ENCODE data around the gene HOMER2. TPM values are rescaled to one million over a fixed set of nuclear protein-coding genes. Genes with fewer than 3 reads are reported as not detected.

The HOMER2 gene
- total and polyA plus RNA-seq, 2 donors, result 1.2 to 8.9 TPM

DNA sequence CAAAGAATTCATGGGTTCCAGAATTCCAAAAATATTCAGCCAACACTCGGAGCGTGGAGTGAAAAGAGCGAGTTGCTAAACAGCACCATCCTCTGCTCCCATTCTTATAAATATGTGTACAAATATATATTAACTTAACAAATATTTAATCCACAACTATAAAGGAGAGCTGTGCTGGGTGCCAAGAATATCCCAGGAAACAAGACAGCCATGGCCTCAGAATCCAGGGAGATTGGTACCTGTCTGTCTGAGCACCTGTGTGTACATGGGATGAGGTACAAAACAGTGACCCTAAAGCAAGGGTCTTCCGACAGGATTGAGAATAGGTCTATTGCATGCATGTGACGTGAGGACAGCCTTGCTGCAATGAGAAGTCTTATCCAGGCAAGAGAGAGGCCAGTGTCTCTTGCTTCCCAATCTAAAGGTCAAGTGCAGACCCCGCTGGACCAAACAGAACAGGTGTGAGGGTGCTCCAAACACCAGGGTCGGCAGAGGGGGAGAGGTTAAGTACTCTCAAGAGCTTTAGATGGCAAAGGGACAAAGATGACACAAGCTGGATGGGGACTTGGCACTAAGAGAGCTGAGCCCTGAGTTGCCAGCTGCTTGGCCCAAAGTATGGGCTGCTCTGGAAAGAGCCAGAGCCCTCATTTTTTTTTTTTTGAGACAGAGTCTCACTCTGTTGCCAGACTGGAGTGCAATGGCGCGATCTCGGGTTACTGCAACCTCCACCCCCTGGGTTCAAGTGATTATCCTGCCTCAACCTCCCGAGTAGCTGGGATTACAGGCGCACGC is 36.2 kb downstream of the HOMER2 start:
- no peaks in the 10 kb centered on the region for H3K36me3 ChIP-seq (ENCODE audit: insufficient read depth)
- no peak overlapping the region for H3K27ac ChIP-seq (ENCODE audit: low read depth)
- no peak overlapping the region for H3K4me3 ChIP-seq (ENCODE audit: low read depth, low read length)
- H3K4me1 ChIP-seq (ENCODE audit: insufficient read depth), result no peaks in the 10 kb centered on the region
- WGBS, result 85% methylated on average over 13 of the region's 13 CpGs
- DNase-seq (ENCODE audit: extremely low spot score), result no peak

DNA sequence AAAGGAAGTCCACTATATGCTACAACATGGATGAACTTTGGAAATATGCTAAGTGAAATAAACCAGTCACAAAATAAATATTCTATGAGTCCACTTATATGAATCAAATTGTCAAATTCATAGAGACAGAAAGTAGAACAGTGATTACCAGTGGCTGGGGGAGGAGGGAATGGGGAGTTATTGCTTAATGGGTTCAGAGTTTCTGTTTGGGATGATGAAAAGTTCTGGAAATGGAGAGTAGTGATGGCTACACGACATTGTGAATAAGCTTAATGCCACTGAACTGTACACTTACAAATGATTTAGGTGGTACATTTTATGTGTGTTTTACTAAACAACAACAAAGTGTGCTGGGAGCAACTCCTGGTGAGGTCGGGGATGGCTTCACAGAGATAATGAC is 38.1 kb downstream of the HOMER2 start:
- H3K4me3 ChIP-seq (ENCODE audit: low read depth, low read length), result no peak overlapping the region
- DNase-seq (ENCODE audit: extremely low spot score), result no peak
- H3K36me3 ChIP-seq (ENCODE audit: insufficient read depth), result no peaks in the 10 kb centered on the region
- no peaks in the 10 kb centered on the region for H3K4me1 ChIP-seq (ENCODE audit: insufficient read depth)
- no peak overlapping the region for H3K27ac ChIP-seq (ENCODE audit: low read depth)
- 76% methylated on average over 2 of the region's 2 CpGs for WGBS

DNA sequence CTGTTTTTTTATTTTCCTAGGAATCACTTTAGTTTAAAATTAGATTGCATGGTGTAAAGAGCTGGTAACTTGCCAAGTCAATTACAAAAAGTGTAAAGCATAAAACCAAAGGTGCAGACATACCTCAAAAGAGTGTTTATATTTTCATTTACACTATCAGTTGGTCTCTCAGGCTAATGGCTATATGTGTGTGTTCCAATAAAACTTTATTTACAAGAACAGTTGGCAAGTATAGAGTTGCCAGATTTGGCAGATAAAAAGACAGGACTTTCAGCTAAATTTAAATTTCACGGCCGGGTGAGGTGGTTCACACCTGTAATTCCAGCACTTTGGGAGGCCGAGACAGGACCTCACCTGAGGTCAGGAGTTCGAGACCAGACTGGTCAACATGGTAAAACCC is 41.1 kb downstream of the HOMER2 start:
- no peaks in the 10 kb centered on the region for H3K36me3 ChIP-seq (ENCODE audit: insufficient read depth)
- no peak for DNase-seq (ENCODE audit: extremely low spot score)
- WGBS, result 86% methylated on average over 4 of the region's 4 CpGs
- H3K27ac ChIP-seq (ENCODE audit: low read depth), result no peak overlapping the region
- no peaks in the 10 kb centered on the region for H3K4me1 ChIP-seq (ENCODE audit: insufficient read depth)
- H3K4me3 ChIP-seq (ENCODE audit: low read depth, low read length), result no peak overlapping the region

DNA sequence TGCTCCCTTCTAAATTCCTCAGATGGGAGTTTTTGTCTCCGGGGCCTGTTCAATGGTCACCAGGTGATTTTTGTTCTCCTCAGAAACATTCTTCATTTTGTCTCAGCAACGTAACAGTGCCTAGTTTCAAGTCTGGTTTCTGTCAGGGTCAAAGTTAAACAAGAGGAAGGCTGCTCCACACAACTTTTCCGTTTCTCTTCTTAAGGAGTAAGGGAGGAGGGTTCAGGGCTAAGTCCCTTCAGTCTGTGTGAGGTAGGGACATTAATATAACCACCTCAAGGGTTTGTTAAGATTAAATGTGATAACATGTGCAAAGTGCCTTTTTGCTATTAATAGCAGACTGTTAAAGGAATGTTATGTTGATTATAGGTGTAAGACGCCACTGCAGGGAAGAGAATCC is 41.8 kb downstream of the HOMER2 start:
- no peak for DNase-seq (ENCODE audit: extremely low spot score)
- 28% methylated on average over 4 of the region's 4 CpGs for WGBS
- H3K4me1 ChIP-seq (ENCODE audit: insufficient read depth), result no peaks in the 10 kb centered on the region
- no peak overlapping the region for H3K4me3 ChIP-seq (ENCODE audit: low read depth, low read length)
- no peak overlapping the region for H3K27ac ChIP-seq (ENCODE audit: low read depth)
- no peaks in the 10 kb centered on the region for H3K36me3 ChIP-seq (ENCODE audit: insufficient read depth)

DNA sequence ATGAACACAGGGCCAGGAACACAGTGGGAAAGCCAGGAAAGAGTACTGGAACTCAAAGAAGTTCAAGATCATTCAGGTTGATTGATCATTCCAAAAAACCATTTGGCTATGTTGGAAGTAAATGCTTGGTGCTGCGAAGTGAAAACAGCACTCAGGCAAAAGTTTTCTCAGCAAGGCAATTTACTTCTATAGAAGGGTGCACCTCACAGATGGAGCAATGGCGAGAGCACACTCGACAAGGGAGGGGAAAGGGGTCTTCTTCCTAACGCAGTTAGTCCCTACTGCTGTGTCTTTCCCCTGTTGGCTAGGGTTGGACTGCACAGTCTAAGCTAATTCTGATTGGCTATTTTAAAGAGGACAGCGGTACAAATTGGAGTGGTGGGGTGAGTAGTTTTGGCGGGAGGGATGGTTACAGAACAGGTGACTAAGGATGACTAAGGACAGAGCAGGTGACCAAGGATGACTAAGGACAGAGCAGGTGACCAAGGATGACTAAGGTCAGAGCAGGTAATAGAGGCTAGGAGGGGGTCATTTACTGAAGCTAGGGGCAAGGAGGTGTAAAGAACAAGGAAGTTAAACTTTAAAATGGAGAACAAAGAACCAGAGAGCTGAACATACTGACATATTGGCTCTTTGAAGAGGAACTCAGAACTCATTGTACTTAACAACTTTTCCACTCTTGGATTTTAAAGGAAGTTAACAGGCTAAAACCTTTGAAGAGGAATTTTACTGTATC is 43.3 kb downstream of the HOMER2 start:
- H3K4me3 ChIP-seq (ENCODE audit: low read depth, low read length), result no peak overlapping the region
- H3K36me3 ChIP-seq (ENCODE audit: insufficient read depth), result no peaks in the 10 kb centered on the region
- DNase-seq (ENCODE audit: extremely low spot score), result no peak
- WGBS, result 92% methylated on average over 6 of the region's 6 CpGs
- no peaks in the 10 kb centered on the region for H3K4me1 ChIP-seq (ENCODE audit: insufficient read depth)
- no peak overlapping the region for H3K27ac ChIP-seq (ENCODE audit: low read depth)

DNA sequence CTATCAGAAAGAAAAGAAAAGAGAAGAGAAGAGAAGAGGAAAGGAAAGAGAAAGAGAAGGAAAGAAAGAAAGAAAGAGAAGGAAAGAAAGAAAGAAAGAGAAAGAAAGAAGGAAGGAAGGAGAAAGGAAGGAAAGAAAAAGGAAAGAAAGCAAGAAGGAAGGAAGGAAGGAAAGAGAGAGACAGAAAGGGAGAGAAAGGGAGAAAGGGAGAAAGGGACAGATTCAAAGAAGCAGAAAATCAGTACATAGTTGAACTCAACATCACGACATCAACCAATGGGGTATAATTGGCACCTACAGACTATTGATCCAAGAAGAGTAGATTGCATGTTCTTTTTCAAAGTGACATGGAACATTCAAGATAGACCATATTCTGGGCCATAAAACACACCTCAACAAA is 45.2 kb downstream of the HOMER2 start:
- no peak for DNase-seq (ENCODE audit: extremely low spot score)

DNA sequence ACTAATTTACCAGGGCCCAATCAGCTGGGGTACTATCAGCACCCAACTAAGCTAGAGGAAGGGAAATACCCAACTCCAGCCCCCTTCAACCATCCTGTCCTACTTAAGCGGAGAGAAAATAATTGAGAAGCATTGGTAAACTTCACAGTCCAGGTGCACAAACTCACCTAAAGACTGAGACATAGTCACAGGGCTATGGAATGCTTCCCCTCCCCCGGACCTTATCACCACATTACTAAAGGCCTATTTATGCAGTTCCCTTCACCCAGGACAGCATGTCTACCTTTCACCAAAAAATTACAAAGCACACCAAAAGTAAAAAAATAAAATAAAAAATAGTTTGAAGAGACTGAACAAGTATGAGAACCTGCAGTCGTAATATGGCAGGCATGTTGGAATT is 47.9 kb downstream of the HOMER2 start:
- Histone ChIP-seq H3K36me3 (ENCODE audit: insufficient read depth) (no peaks in the 10 kb centered on the region), H3K4me3 (ENCODE audit: low read depth, low read length) (no peak overlapping the region), H3K4me1 (ENCODE audit: insufficient read depth) (no peaks in the 10 kb centered on the region), H3K27ac (ENCODE audit: low read depth) (no peak overlapping the region)
- WGBS, result 92% methylated on average over 3 of the region's 3 CpGs
- DNase-seq (ENCODE audit: extremely low spot score), result no peak

More for the DNA sequence above, 45.2 kb downstream of the HOMER2 start:
- Histone ChIP-seq H3K4me3 (ENCODE audit: low read depth, low read length) (no peak overlapping the region), H3K27ac (ENCODE audit: low read depth) (no peak overlapping the region), H3K4me1 (ENCODE audit: insufficient read depth) (no peaks in the 10 kb centered on the region), H3K36me3 (ENCODE audit: insufficient read depth) (no peaks in the 10 kb centered on the region)
- WGBS, result 97% methylated on average over 1 of the region's 1 CpG

DNA sequence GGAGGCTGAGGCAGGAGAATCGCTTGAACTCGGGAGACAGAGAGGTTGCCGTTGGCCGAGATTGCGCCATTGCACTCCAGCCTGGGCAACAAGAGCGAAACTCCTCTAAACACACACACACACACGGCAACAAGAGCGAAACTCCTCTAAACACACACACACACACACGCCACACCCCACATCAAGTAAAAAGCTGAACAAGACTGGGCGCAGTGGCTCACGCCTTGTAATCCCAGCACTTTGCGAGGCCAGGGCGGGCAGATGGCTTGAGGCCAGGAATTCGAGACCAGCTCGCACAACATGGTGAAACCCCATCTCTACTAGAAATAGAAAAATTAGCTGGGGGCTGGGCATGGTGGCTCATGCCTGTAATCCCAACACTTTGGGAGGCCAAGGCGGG is 49.0 kb downstream of the HOMER2 start:
- WGBS, result 93% methylated on average over 16 of the region's 16 CpGs
- H3K4me1 ChIP-seq (ENCODE audit: insufficient read depth), result no peaks in the 10 kb centered on the region

DNA sequence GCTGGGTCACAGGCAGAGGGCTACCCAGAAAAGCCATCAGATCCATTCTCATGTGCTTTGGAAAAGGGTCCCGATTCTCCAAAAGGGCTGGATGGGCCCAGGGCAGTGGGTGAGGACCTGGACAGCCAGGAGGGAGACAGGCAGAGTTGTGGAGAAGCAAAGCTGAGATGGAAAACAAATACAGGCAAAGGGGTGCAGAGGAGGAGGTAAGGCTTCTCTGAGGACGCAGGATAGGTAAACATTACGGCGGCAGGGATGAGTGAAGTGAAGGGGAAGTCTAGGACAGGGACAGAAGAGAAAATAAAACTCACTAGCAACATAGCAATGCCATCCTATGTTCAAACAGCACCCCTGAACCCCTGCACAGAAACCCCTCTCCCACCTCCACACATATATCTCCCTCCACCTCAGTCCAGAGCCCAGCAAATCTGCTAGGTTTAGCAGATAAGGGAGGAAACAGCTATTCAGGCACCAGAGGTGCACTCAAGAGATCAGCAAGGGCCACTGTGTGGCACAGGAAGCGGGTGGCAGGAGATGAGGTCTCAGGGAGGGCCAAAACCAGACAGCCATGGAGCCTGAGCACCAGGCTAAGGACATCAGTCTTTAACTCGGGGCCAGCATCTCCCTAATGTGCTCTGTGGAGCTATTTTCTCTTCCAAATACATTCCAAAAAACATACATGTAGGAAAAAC is 51.3 kb downstream of the HOMER2 start:
- 64% methylated on average over 6 of the region's 6 CpGs for WGBS
- no peak for DNase-seq (ENCODE audit: extremely low spot score)
- H3K4me3 ChIP-seq (ENCODE audit: low read depth, low read length), result no peak overlapping the region

More for the DNA sequence above, 49.0 kb downstream of the HOMER2 start:
- no peak for DNase-seq (ENCODE audit: extremely low spot score)
- Histone ChIP-seq H3K36me3 (ENCODE audit: insufficient read depth) (no peaks in the 10 kb centered on the region), H3K27ac (ENCODE audit: low read depth) (no peak overlapping the region), H3K4me3 (ENCODE audit: low read depth, low read length) (no peak overlapping the region)

DNA sequence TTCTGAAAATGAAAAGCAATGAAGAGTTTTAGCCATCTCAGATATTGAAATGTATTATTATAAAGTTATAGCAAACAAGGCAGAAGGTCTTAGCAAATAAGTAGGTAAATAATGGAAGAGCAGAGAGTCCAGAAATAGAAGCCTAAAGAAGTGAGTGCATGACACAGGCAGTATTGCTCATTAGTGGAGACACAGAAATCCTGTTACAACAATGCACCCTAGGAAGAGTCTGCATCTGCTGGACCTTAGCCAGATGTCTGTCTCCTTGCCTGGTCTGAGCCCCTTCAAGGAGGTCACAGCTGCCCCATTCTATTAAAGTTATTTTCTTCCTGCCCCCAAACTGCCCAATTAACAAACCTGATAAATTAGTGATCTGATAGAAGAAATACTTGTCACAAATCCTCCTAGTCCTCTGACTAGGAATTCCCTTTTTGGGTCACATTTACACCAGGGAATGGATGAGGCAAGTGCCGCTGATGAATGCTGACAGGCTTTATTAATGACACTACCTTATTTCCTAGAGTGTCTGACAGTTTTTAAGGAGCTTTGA is 51.9 kb downstream of the HOMER2 start:
- H3K4me1 ChIP-seq (ENCODE audit: insufficient read depth), result no peaks in the 10 kb centered on the region
- no peak overlapping the region for H3K4me3 ChIP-seq (ENCODE audit: low read depth, low read length)
- DNase-seq (ENCODE audit: extremely low spot score), result no peak
- H3K36me3 ChIP-seq (ENCODE audit: insufficient read depth), result no peaks in the 10 kb centered on the region
- no peak overlapping the region for H3K27ac ChIP-seq (ENCODE audit: low read depth)
- 61% methylated on average over 1 of the region's 1 CpG for WGBS

More for the DNA sequence above, 51.3 kb downstream of the HOMER2 start:
- H3K36me3 ChIP-seq (ENCODE audit: insufficient read depth), result no peaks in the 10 kb centered on the region
- H3K27ac ChIP-seq (ENCODE audit: low read depth), result no peak overlapping the region
- no peaks in the 10 kb centered on the region for H3K4me1 ChIP-seq (ENCODE audit: insufficient read depth)

DNA sequence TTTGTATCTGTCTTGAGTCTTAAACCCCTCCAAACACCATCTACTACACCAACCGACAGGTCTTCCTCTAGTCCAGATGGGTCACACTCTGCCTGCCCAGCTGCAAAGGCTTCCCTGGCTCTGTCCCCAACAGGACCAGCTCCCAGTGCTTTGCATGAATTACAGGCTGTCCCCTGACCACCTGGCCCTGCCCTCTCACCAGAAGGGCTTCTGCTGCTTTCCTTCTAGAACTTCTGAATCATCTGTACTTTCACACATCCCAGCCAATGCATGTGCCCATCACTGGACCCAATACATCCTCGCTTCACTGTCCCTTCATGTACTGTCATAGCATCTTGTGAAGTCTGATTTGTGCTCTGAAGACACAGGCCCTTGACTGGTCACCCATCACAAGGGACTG is 53.6 kb downstream of the HOMER2 start:
- 78% methylated on average over 2 of the region's 2 CpGs for WGBS
- Histone ChIP-seq H3K36me3 (ENCODE audit: insufficient read depth) (no peaks in the 10 kb centered on the region), H3K4me1 (ENCODE audit: insufficient read depth) (no peaks in the 10 kb centered on the region), H3K4me3 (ENCODE audit: low read depth, low read length) (no peak overlapping the region), H3K27ac (ENCODE audit: low read depth) (no peak overlapping the region)
- no peak for DNase-seq (ENCODE audit: extremely low spot score)

DNA sequence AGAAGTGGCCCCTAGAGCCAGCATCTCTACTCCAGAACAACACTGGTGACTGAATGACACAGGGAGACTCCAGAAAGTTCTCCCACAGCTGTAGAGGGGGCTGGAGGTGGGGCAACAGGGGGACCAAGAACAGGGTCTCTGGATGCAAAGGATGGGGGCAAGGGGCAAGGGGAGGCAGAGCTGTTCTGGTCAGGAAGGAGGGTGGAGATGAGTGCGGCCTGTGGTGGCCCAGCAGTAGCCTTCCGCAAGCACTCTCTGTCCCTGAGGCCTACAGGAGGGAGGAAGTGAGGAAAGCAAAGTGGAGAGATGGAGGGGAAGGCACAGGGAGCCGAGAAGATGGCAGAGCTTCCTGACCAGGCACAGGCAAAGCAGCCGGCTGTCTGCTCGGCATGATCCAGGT is 56.5 kb downstream of the HOMER2 start:
- Histone ChIP-seq H3K4me1 (ENCODE audit: insufficient read depth) (no peaks in the 10 kb centered on the region), H3K27ac (ENCODE audit: low read depth) (no peak overlapping the region), H3K36me3 (ENCODE audit: insufficient read depth) (no peaks in the 10 kb centered on the region), H3K4me3 (ENCODE audit: low read depth, low read length) (no peak overlapping the region)
- no peak for DNase-seq (ENCODE audit: extremely low spot score)
- 94% methylated on average over 5 of the region's 5 CpGs for WGBS

DNA sequence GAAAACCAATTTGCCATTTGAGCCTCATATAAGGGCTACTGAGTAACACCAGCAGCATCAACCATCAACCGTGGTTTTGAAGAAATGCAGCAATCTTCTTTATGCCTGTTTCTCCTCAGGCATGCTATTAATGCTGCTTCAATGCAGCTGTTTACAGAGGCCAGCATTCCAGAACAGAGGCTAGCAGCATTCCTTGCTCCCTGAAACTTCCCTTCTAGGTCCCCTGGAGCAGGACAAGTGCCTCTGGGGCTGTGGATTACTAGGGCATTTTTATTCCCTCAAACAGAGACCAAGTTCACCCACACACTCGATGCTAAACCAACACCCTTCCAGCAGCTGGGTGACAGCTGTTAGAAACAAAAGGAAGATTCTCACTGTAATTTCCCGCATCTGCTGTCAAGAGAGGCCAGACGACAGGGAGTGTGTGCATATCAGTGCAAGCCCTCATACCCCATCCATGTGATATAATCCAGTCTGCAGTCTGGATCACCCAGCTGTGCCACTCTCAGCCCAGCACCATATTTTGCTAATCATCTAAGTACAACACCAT is 57.5 kb downstream of the HOMER2 start:
- 14% methylated on average over 4 of the region's 4 CpGs for WGBS
- Histone ChIP-seq H3K36me3 (ENCODE audit: insufficient read depth) (no peaks in the 10 kb centered on the region), H3K4me3 (ENCODE audit: low read depth, low read length) (no peak overlapping the region), H3K4me1 (ENCODE audit: insufficient read depth) (no peaks in the 10 kb centered on the region), H3K27ac (ENCODE audit: low read depth) (no peak overlapping the region)
- DNase-seq (ENCODE audit: extremely low spot score), result no peak
